Prostate gland (tissue), 2 donors: Measurements from ENCODE around the gene PARP11. TPM values are rescaled to one million over a fixed set of nuclear protein-coding genes. Genes with fewer than 3 reads are reported as not detected.
"Not testable (repeated sequence)": the region's sequence is repeated elsewhere in the genome, so short reads cannot be mapped to it uniquely, and the experiment has no call there.

Source experiments
- DNase-seq: peaks from one replicate; pipeline ENCODE4 v3.0.0-alpha.2; 2019; ENCODE audit warnings: low spot score
- H3K27ac ChIP-seq, 2 donors: fragments of 200-600 bp; sonication (generic); 2 replicates each; pipeline ENCODE4 v1.5.1; 2017 to 2019
- H3K27me3 ChIP-seq: fragments of 200-600 bp; sonication (generic); replicated peaks from 2 replicates; pipeline ENCODE4 v1.5.1; 2019; ENCODE audit not compliant: insufficient read depth
- H3K36me3 ChIP-seq, 2 donors: fragments of 200-600 bp; sonication (generic); 1 replicate in 1 of 2; 2 replicates in 1 of 2; pipeline versions ENCODE4 v1.5.1 to v1.8.1; 2017 to 2019
- H3K4me1 ChIP-seq: fragments of 200-600 bp; sonication (generic); replicated peaks from 2 replicates; pipeline ENCODE4 v1.5.1; 2019
- H3K4me3 ChIP-seq, 2 donors: fragments of 200-600 bp; sonication (generic); 2 replicates each; pipeline ENCODE4 v1.5.1; 2017 to 2019
- H3K9me3 ChIP-seq: fragments of 200-600 bp; sonication (generic); 2 replicates; pipeline ENCODE4 v1.5.1; 2017
- POLR2A ChIP-seq: fragments of 450-650 bp; IDR thresholded peaks from one replicate; pipeline ENCODE4 v1.6.1; 2016; ENCODE audit warnings: antibody characterized with exemption, mild to moderate bottlenecking
- POLR2AphosphoS5 ChIP-seq: sonication (generic); formaldehyde crosslinking; IDR thresholded peaks from one replicate; pipeline ENCODE4 v1.6.1; 2017; ENCODE audit warnings: antibody characterized with exemption
- WGBS: methylation state at CpG from one replicate; pipeline ENCODE4 v1.1.5; 2018; 5-methylcytosine and 5-hydroxymethylcytosine counted together
- intact Hi-C: fragments of 100-400 bp; cut with DNase I; formaldehyde crosslinking; loops from one replicate; pipeline ENCODE4 v1.14.2; 2022
- total RNA-seq, 2 donors: library from RNA; depleted of rRNA; stranded (reverse); fragments of >200 nt; gene quantifications; one replicate each; pipeline ENCODE4 v1.1.0, GENCODE V29; 2016
- TF ChIP-seq, protein P1 (sequence below), 4 experiments: fragments of 200-600 bp in 2 of 4; fragments of 450-650 bp in 2 of 4; sonication (generic) in 2 of 4; IDR thresholded peaks; 1 replicate in 3 of 4; 2 replicates in 1 of 4; pipeline ENCODE4 v1.5.1; 2016 to 2019; ENCODE audit warnings: antibody characterized with exemption in 4 of 4, mild to moderate bottlenecking in 2 of 4, moderate library complexity in 2 of 4

Gene PARP11
- total RNA-seq, 2 donors from 2014 or later = 19.6 to 26.8 TPM

DNA sequence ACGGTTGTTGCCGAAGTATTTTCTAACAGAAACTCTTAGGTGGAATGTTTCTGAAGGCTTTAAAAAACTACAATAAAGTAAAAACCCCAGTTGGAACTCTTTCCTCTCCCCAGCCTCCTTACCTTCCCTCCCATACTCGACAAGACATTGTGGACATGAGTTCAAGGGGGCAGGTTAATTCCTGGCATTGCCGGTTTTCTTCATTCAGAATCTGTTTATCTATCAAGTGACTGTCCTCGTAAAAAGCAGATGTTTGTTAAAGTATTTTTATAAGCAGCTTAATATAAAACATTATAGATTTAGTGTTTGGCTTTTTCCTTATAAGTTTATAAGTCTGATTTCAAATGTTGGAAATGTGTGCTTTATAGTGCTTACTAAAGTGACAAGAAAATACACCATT lies 30.7 kb downstream of the PARP11 start:
- 43% methylated on average over 5 of the region's 5 CpGs for WGBS
- no peaks in the 10 kb centered on the region for H3K9me3 ChIP-seq

DNA sequence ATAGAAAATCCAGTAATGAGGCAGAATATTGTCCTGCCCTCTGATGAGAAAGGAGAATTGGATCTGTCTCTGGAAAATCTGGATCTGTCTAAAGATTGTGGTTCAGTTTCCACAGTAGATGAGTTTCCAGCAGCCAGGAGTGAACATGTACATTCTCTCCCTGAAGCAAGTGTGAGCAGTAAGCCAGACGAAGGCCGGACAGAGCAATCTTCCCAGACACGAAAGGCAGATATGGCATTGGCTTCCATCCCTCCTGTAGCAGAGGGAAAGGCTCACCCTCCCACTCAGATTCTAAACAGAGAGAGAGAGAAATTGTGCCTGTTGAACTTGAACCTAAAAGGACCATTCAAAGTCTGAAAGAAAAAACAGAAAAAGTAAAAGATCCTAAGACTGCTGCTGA lies 31.4 kb downstream of the PARP11 start:
- Histone ChIP-seq H3K4me1 (peaks cover 3% of the 10 kb centered on the region), H3K27ac (no peak overlapping the region), H3K27me3 (no peaks in the 10 kb centered on the region), H3K9me3 (no peaks in the 10 kb centered on the region), H3K4me3 (no peak overlapping the region), H3K36me3 (no peaks in the 10 kb centered on the region)
- TF ChIP-seq, protein P1, sequence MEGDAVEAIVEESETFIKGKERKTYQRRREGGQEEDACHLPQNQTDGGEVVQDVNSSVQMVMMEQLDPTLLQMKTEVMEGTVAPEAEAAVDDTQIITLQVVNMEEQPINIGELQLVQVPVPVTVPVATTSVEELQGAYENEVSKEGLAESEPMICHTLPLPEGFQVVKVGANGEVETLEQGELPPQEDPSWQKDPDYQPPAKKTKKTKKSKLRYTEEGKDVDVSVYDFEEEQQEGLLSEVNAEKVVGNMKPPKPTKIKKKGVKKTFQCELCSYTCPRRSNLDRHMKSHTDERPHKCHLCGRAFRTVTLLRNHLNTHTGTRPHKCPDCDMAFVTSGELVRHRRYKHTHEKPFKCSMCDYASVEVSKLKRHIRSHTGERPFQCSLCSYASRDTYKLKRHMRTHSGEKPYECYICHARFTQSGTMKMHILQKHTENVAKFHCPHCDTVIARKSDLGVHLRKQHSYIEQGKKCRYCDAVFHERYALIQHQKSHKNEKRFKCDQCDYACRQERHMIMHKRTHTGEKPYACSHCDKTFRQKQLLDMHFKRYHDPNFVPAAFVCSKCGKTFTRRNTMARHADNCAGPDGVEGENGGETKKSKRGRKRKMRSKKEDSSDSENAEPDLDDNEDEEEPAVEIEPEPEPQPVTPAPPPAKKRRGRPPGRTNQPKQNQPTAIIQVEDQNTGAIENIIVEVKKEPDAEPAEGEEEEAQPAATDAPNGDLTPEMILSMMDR (IDR thresholded peaks at IDR 0.05) = no peak
- TF ChIP-seq POLR2A (no peak), POLR2AphosphoS5 (no peak)
- intact Hi-C loops = no loop called here
- no peak for DNase-seq
- 65% methylated on average over 3 of the region's 3 CpGs for WGBS

More for the DNA sequence above, 30.7 kb downstream of the PARP11 start:
- Histone ChIP-seq H3K27ac (no peak overlapping the region), H3K4me1 (peaks cover 3% of the 10 kb centered on the region), H3K4me3 (no peak overlapping the region), H3K27me3 (no peaks in the 10 kb centered on the region), H3K36me3 (no peaks in the 10 kb centered on the region)
- TF ChIP-seq POLR2A (no peak), POLR2AphosphoS5 (no peak)
- TF ChIP-seq, protein P1 (IDR thresholded peaks at IDR 0.05) = no peak
- intact Hi-C loops = no loop called here
- no peak for DNase-seq

DNA sequence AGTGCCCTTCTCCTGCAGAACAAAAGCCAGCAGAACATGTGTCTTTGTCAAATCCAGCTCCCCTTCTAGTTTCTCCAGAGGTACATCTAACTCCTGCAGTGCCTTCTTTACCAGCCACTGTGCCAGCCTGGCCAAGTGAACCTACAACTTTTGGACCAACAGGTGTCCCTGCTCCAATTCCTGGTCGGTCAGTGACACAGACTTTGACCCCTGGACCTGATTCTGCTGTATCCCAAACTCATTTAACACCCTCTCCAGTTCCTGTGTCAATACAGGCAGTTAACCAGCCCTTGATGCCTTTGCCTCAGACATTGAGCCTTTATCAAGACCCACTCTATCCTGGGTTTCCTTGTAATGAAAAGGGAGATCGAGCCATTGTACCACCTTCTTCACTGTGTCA lies 32.4 kb downstream of the PARP11 start:
- H3K4me3 ChIP-seq, H3K9me3 ChIP-seq, H3K4me1 ChIP-seq, H3K36me3 ChIP-seq, DNase-seq, H3K27ac ChIP-seq, intact Hi-C loops, H3K27me3 ChIP-seq: not testable (repeated sequence)
- WGBS = 75% methylated on average over 2 of the region's 2 CpGs

DNA sequence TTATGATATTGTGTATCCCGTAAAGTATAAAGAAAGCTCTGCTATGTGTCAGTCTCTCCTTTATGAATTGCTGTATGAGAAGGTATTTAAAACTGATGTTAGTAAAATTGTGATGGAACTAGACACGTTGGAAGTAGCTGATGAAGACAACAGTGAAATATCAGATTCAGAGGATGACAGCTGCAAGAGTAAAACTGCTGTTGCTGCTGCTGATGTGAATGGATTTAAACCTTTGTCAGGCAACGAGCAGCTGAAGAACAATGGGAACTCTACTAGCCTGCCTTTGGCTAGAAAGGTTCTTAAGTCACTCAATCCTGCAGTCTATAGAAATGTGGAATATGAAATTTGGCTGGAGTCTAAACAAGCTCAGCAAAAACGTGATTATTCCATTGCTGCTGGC lies 33.5 kb downstream of the PARP11 start:
- H3K36me3 ChIP-seq, H3K9me3 ChIP-seq, DNase-seq, H3K4me1 ChIP-seq, H3K4me3 ChIP-seq, intact Hi-C loops, H3K27me3 ChIP-seq, H3K27ac ChIP-seq: not testable (repeated sequence)
- 81% methylated on average over 4 of the region's 4 CpGs for WGBS

DNA sequence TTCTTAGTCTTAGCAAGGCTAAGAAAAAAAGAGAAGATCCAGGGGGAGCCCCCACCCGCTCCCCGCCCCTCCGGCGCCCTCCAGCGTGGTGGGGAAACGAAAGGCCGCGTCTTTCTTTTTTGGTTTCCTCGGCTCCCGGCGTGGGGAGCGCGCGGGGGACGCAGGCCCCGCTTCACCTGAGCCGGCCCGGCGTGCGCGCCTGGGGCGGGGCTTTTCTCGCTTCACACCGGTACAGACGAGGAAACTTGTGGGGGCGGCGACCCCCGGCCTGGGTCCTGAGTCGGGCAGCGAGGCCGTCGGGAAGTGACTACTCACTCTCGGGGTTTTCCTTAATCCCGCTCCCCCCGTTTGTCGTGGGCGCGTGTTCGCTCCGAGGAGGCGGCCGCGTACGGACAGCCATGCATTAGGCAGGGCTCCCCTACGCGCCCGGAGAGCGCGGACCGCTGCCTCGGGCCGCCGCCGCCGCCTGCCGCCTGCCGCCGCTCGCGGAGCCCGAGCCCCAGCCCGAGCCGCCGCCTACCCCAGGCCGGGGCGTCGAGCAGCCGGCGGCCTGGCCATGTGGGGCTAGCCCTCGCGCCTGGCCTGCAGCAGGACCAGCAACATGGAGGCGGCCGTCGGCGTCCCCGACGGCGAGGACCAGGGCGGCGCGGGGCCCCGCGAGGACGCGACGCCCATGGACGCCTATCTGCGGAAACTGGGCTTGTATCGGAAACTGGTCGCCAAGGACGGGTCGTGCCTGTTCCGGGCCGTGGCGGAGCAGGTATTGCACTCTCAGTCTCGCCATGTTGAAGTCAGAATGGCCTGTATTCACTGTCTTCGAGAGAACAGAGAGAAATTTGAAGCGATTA lies 34.3 kb downstream of the PARP11 start:
- intact Hi-C loops, H3K27me3 ChIP-seq, H3K27ac ChIP-seq, H3K4me3 ChIP-seq, H3K4me1 ChIP-seq, DNase-seq, H3K9me3 ChIP-seq, H3K36me3 ChIP-seq: not testable (repeated sequence)
- WGBS = 77% methylated on average over 91 of the region's 98 CpGs

DNA sequence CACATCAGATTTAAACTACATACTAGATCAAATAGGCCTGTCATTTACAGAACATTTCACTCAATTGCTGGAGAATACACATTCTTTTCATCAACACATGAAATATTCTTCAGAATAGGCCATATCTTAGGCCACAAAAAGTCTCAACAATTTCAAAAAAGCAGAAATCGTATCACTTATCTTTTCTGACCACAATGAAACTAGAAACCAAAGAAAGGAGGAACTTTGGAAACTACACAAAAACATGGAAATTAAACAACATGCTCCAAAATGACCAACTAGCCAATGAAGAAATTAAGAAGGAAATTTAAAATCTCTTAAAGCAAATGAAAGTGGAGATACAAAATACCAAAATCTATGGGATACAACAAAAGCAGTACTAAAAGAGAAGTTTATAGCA lies 35.1 kb downstream of the PARP11 start:
- no peak for DNase-seq
- no peak for TF ChIP-seq POLR2A
- TF ChIP-seq, protein P1 (IDR thresholded peaks at IDR 0.05) = no peak
- no peak for TF ChIP-seq POLR2AphosphoS5
- 66% methylated on average over 1 of the region's 1 CpG for WGBS
- no peaks in the 10 kb centered on the region for H3K36me3 ChIP-seq
- intact Hi-C loops = no loop called here
- H3K27ac ChIP-seq = no peak overlapping the region
- H3K9me3 ChIP-seq = no peaks in the 10 kb centered on the region
- H3K4me3 ChIP-seq = no peak overlapping the region
- no peaks in the 10 kb centered on the region for H3K4me1 ChIP-seq
- no peaks in the 10 kb centered on the region for H3K27me3 ChIP-seq
